HG02973 (cell line): ENCODE results near the gene NOX3.

Experiments
- ATAC-seq: cut with Tn5 transposase; IDR thresholded peaks from one replicate; pipeline ENCODE4 v1.9.1; 2021; ENCODE audit warnings: moderate library complexity; ENCODE audit not compliant: unreplicated experiment

NOX3 gene

DNA sequence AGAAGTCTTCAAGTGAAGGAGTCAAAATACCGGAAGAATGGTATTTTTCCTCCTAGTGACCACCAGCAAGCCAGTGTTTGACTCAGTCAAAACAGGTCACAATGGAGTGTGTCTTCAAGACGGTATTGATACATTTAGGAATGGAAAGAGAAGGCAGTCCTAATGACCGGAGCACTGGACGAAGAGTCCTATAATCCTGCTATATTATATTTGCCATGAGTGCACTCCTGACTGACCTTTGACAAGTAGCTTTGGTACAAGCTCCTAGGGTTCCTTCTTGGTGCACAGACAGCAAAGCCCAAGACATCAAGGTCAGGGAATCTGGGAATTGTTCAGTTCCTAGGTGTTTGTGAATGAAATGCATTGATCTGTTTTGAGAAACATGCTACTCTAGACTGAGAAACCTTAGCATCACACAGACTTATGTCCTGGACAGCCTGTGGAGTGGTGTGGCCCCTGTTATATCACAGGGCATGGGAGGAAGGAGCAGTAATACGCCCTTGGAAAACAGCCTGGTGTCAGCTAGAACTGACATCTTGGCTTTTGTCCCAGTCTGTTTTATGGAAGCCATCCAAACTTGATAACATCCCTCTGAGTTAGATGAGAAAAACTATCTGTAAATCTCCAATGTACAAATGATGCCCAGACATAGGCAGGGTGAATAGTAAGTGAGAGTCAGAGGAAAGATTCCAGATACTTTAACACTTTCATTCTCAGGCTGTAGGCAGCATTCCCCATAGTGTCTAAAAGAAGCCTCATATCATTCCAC, 18.5 kb downstream of the NOX3 start:
- ATAC-seq, result no peak

GRCh38 chr6:155434829-155435423, 20.7 kb downstream of the NOX3 start:
- no peak for ATAC-seq

GRCh38 chr6:155434096-155434495, 21.5 kb downstream of the NOX3 start:
- no peak for ATAC-seq

DNA sequence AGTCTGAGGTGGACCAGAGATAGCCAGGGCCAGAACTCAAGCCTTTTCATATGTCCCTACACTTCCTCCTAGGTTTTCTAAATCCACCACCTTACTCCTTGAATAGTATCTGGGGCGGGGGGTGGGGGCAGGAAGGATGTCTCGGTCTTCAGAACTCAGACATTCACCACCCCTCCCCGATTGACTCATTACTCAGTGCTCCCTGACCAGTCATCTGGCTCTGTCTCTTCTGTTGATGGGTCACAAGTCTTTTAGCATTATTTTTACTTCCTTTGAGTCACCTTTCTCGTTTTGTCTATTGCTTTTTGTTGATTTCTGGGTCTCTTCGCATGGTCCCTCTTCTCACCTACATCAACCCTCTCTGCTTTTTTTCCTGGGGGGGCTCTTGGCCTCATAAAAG, 23.3 kb downstream of the NOX3 start:
- no peak for ATAC-seq

- ATAC-seq, result no peak
Observed at GRCh38 chr6:155429321-155429893, 26.2 kb downstream of the NOX3 start.

DNA sequence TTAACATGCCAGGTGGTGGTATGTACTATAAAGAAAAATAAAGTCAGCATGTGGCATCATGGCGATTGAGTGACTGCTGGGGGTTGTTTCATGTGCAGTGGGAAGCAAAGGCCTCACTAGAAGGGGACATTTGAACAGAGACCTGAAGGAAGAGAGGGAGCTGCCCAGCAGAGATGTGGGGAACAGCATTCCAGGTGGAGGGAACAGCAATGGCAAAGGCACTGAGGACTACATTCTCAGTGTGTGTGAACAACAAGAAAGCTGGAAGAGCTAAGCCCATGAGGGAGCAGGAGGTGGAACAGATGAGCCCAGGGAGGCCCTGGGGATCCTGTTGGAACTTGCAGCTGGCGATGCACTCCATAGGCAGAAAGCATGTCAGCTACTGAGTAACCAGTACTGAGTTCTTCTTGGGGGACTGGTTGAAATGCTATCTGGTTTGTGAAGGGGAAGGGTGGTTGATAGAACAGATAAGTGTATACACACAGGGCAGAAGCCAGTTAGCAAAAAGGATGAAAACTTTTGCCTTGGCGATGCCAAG, 29.2 kb downstream of the NOX3 start:
- no peak for ATAC-seq

GRCh38 chr6:155424181-155424580, 31.5 kb downstream of the NOX3 start:
- no peak for ATAC-seq

DNA sequence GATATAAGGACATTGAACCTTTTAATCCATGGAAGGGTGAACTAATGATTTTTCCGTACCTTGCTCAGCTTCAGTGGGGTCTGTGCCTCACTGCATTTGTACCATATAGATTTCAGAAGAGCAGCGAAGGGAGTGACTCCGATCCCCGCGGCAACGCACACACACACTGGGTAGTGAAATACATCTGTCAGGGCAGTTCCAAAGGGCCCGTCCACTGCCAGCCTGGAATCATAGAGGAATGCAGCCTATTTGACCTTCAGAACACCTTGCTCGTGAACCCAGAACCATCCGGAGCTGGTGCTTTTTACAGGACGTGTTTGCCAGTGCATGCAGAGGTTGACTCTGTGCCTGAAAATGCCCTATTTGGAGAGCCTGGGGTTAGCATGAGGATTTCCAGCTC, 33.0 kb downstream of the NOX3 start:
- no peak for ATAC-seq

DNA sequence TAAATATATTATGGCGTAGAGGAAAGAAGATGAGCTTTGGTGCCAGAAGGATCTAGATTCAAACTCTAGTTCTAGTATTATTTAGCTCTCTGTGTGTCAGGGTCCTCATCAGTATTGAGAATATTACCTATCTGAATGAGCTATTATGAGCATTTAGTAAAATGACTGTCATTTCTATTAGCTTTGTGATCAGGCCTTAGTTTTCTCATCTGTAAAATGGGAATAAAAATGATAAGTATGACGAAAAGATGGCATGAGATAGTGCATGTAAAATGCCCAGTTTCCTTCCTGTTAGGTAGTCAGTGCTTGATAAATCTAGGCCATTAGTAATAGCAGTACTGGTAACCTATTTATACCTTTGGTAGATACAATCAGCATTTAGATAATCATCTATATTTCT, 35.1 kb downstream of the NOX3 start:
- no peak for ATAC-seq

- no peak for ATAC-seq
Observed at GRCh38 chr6:155419161-155419560, 36.5 kb downstream of the NOX3 start.

GRCh38 chr6:155418017-155418761, 37.5 kb downstream of the NOX3 start:
- peak; percentile 59 for ATAC-seq

GRCh38 chr6:155417454-155417853, 38.2 kb downstream of the NOX3 start:
- ATAC-seq, result no peak

- no peak for ATAC-seq
Observed at GRCh38 chr6:155415953-155416352, 39.7 kb downstream of the NOX3 start.

- ATAC-seq, result no peak
Observed at GRCh38 chr6:155414049-155414448, 41.6 kb downstream of the NOX3 start.

- no peak for ATAC-seq
Observed at GRCh38 chr6:155412335-155412734, 43.3 kb downstream of the NOX3 start.

DNA sequence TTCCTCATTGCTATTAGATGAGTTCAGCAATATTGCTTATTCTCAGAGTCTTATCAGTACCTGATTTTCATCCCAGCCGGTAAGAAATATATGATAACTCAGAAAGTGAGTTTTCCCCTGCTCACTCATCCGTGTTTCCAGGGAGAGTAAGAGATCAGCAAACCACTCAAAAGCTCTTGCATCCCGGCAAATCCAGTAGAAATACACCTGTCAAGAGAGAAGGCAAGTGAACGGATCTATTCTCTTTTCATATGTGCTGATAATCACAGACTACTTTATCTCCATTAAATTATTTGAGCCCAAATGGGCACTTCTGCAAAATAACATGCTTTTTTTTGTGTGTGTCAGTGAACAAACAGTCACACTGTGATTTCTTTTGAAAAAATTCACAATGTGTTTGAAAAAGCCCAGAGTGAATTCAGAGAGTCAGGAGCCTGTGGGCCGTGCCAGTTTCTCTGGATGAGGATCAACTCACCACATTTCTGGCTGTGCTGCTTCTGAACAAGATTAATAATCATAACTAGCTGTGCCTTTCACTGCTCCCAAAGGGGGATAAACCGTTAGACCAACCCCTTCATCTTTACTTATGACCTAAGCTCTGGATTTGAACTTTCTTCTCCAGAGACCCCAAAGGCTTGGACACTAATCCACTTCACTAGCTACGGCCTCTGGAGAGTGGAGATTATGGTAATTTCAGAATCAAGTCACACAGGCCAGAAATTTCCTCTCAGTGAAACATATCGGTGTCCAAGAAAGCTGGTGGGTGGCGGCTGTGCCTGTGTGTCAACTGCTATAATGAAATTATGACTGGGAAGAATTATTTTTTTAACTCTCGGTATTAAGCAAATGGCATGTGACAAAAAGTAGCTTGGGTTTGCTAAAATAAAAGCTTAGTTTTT, 44.2 kb downstream of the NOX3 start:
- no peak for ATAC-seq

DNA sequence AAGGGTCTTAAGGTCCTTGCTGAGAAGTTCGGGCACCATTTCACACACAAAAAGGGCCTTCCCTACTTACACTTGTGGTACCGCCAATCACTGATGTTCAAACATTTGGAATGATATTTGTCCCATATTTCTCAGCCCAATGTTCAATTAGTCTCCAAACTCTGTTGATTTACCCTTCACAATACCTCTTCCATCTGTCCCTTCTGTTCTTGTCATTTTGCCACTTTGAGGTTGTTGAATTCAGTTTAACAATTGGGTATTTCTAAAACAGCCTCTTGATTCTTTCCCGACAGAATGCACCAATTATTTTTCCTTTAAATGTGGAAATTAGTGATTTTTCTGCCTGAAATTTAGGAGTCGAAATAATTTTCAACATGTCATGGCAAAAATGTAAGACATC, 46.2 kb downstream of the NOX3 start:
- ATAC-seq, result no peak

GRCh38 chr6:155408981-155409380, 46.7 kb downstream of the NOX3 start:
- ATAC-seq, result no peak

DNA sequence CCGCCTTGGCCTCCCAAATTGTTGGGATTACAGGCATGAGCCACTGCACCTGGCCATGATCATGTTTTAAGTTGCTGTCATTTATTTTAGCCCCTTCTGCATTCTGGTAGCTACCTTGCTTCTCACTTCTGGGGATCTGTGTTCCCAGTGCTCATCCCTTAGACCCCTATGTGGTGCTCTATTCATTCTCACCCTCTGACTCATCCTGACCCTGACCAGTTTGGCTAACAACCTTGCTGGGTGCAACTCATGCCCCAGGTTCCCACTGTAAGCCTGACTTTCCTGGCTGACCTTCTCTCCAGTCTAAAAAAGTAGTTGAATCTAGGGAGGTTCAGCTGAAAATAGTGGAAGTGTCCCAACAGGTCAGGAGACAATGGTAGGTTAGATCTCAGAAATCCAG, 47.4 kb downstream of the NOX3 start:
- no peak for ATAC-seq

- ATAC-seq, result no peak
Observed at GRCh38 chr6:155406801-155407200, 48.8 kb downstream of the NOX3 start.
